Dermis blood vessel endothelial cell (primary cell): ENCODE measurements around the gene PGLYRP2. TPM values are rescaled to one million over a fixed set of nuclear protein-coding genes. Genes with fewer than 3 reads are reported as not detected.
"Not testable (repeated sequence)": the region's sequence is repeated elsewhere in the genome, so short reads cannot be mapped to it uniquely, and the experiment has no call there.

Experiments
- DNase-seq: peaks from one replicate; pipeline ENCODE4 v3.0.0; 2010
- total RNA-seq: library from RNA; depleted of rRNA; stranded (reverse); fragments of >200 nt; gene quantifications from 2 replicates; pipeline ENCODE4 v1.2.3, GENCODE V29; 2014

PGLYRP2 gene
- 0.05 TPM in 1 of 2 replicates, not detected in the other for total RNA-seq

- DNase-seq: peak; percentile 19
These were observed at the start of gene PGLYRP2 for GRCh38 chr19:15479391-15480345. TSS of gene PGLYRP2 (minus strand) at chr19:15479501. CDS start at chr19:15479371, 130 bp downstream.

- no peak for DNase-seq
These were observed 48.4 kb upstream of the PGLYRP2 start for GRCh38 chr19:15527705-15528104.

- DNase-seq: no peak
These were observed 47.1 kb upstream of the PGLYRP2 start for GRCh38 chr19:15526408-15526807.

- DNase-seq: no peak
These were observed 46.0 kb upstream of the PGLYRP2 start for GRCh38 chr19:15525291-15525690.

- DNase-seq: no peak
These were observed 45.5 kb upstream of the PGLYRP2 start for GRCh38 chr19:15524781-15525180.

- DNase-seq: no peak
These were observed 40.2 kb upstream of the PGLYRP2 start for GRCh38 chr19:15519433-15519976.

GRCh38 chr19:15517778-15518177 is 38.5 kb upstream of the PGLYRP2 start:
- DNase-seq: no peak

GRCh38 chr19:15516363-15516762 is 37.1 kb upstream of the PGLYRP2 start:
- DNase-seq: no peak

- not testable (repeated sequence) for DNase-seq
These were observed 35.9 kb upstream of the PGLYRP2 start for GRCh38 chr19:15515227-15515625.

- DNase-seq: no peak
These were observed 32.5 kb upstream of the PGLYRP2 start for GRCh38 chr19:15511671-15512424.

- DNase-seq: no peak
These were observed 28.9 kb upstream of the PGLYRP2 start, which contains the start of gene CYP4F22 for GRCh38 chr19:15508035-15508710. TSS of gene CYP4F22 (plus strand) at chr19:15508525. CDS start at chr19:15525337, 16,812 bp downstream.

GRCh38 chr19:15507068-15508034 is 28.1 kb upstream of the PGLYRP2 start:
- no peak for DNase-seq

- no peak for DNase-seq
These were observed 26.8 kb upstream of the PGLYRP2 start for GRCh38 chr19:15506074-15506571.

- no peak for DNase-seq
These were observed 23.0 kb upstream of the PGLYRP2 start for GRCh38 chr19:15502264-15502663.

GRCh38 chr19:15501596-15501995 is 22.3 kb upstream of the PGLYRP2 start:
- no peak for DNase-seq

GRCh38 chr19:15498910-15499309 is 19.6 kb upstream of the PGLYRP2 start:
- DNase-seq: no peak

- DNase-seq: no peak
These were observed 19.0 kb upstream of the PGLYRP2 start for GRCh38 chr19:15498156-15498858.

GRCh38 chr19:15495151-15495550 is 15.8 kb upstream of the PGLYRP2 start:
- no peak for DNase-seq

GRCh38 chr19:15488489-15489226 is 9.4 kb upstream of the PGLYRP2 start:
- DNase-seq: no peak

- DNase-seq: no peak
These were observed 7.7 kb upstream of the PGLYRP2 start for GRCh38 chr19:15487038-15487437.
